ENCODE data around the gene PCDH7. TPM values are rescaled to one million over a fixed set of nuclear protein-coding genes. Genes with fewer than 3 reads are reported as not detected.

PCDH7 gene
- total RNA-seq, 1 donor from 2014 or later, result 4.7 TPM

DNA sequence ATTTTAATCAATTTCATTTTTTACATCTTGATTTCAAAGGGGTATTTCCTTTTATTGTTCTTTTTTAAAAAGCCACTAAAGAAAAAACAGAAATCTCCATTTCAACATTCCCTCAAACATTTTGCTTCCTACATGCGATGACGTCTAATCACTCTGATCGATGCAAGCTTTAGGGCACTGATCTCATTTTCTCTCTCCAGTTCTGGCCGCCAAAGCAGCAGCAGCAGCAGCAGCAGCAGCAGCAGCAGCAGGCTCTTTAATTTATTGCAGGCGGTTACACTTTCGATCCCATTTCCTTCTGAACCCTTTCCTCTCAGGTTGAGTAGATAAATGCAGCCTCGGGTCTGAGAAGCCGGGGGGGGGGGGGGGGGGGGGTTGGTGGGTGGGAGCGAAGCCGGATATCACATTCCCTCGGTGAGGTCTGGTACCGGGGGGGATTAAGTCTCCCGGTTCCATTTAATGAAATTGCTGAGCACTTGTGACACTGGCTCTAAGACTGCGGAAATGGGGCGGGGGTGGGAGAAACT is 3.4 kb upstream of the PCDH7 start:
- DNase-seq (no peak), ATAC-seq (no peak)
- TF ChIP-seq, protein P1, sequence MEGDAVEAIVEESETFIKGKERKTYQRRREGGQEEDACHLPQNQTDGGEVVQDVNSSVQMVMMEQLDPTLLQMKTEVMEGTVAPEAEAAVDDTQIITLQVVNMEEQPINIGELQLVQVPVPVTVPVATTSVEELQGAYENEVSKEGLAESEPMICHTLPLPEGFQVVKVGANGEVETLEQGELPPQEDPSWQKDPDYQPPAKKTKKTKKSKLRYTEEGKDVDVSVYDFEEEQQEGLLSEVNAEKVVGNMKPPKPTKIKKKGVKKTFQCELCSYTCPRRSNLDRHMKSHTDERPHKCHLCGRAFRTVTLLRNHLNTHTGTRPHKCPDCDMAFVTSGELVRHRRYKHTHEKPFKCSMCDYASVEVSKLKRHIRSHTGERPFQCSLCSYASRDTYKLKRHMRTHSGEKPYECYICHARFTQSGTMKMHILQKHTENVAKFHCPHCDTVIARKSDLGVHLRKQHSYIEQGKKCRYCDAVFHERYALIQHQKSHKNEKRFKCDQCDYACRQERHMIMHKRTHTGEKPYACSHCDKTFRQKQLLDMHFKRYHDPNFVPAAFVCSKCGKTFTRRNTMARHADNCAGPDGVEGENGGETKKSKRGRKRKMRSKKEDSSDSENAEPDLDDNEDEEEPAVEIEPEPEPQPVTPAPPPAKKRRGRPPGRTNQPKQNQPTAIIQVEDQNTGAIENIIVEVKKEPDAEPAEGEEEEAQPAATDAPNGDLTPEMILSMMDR (IDR thresholded peaks at IDR 0.05), result no peak
- no peak overlapping the region for H3K27ac ChIP-seq
- H3K27me3 ChIP-seq (ENCODE audit: low read depth), result peaks cover 41% of the 10 kb centered on the region
- H3K9me3 ChIP-seq, result no peaks in the 10 kb centered on the region
- H3K36me3 ChIP-seq, result no peaks in the 10 kb centered on the region
- intact Hi-C loops (cut with DNase I), result no loop called here
- peaks cover 46% of the 10 kb centered on the region for H3K4me1 ChIP-seq
- peak overlapping the region; percentile 60 for H3K4me3 ChIP-seq

GRCh38 chr4:30717208-30718020 is 2.8 kb upstream of the PCDH7 start:
- TF ChIP-seq, protein P1 (IDR thresholded peaks at IDR 0.05), result no peak
- Histone ChIP-seq H3K27me3 (ENCODE audit: low read depth) (peaks cover 47% of the 10 kb centered on the region), H3K36me3 (no peaks in the 10 kb centered on the region), H3K27ac (no peak overlapping the region), H3K9me3 (no peaks in the 10 kb centered on the region), H3K4me3 (peak overlapping the region; percentile 60), H3K4me1 (peaks cover 46% of the 10 kb centered on the region)
- intact Hi-C loops (cut with DNase I), result no loop called here
- DNase-seq (peak; percentile 51), ATAC-seq (peak; percentile 60 to 67)

GRCh38 chr4:30718021-30718542 is 2.1 kb upstream of the PCDH7 start:
- peak overlapping the region; percentile 60 for H3K4me3 ChIP-seq
- H3K4me1 ChIP-seq, result peaks cover 46% of the 10 kb centered on the region
- intact Hi-C loops (cut with DNase I), result no loop called here

DNA sequence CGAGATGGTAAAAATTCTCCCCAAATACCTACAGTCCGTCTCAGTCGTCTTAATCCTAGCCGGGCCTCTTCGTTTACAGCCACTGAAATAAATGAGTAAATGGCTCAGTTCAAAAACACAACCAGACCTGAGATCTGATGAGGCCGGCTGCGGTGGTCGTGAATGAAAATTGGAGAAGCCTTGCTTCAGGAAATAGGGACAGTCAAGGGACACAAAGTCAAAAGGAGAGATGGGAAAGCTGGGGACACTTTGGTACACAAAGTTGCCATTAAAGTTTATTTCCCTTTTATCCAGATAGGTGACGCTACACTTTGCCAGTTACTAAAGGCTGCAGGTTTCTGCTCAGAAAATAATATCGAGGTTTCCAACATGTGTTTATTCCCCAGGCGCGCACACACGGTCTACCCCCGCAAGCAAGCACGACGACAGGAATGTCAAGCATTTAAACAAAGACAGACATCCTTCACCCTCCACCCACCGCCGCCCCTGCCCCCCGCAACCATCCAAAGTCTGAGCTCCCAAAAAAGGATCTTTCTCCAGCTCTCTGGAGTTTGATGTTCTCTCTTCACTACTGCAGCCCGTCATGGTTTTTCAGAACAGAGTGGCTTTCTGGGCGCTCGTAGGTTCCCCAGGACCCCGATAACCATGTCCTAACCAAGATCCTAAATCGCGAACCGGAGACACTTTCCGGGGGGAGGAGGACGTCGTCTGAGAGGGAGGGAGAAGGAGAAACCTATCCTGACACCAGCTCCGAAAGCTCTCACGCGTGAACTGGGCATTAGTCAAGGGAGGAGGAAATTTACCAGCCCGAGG is 1.3 kb upstream of the PCDH7 start:
- intact Hi-C loops (cut with DNase I), result no loop called here
- Histone ChIP-seq H3K27ac (no peak overlapping the region), H3K4me3 (peak overlapping the region; percentile 60), H3K27me3 (ENCODE audit: low read depth) (peaks cover 61% of the 10 kb centered on the region), H3K36me3 (no peaks in the 10 kb centered on the region), H3K4me1 (peaks cover 46% of the 10 kb centered on the region), H3K9me3 (no peaks in the 10 kb centered on the region)
- no peak for ATAC-seq
- no peak for DNase-seq
- TF ChIP-seq, protein P1 (IDR thresholded peaks at IDR 0.05), result no peak

More at GRCh38 chr4:30718021-30718542, 2.1 kb upstream of the PCDH7 start:
- peak in 1 of 2 donors; percentile 13 for ATAC-seq
- TF ChIP-seq, protein P1 (IDR thresholded peaks at IDR 0.05), result no peak
- H3K36me3 ChIP-seq, result no peaks in the 10 kb centered on the region
- DNase-seq, result no peak
- H3K9me3 ChIP-seq, result no peaks in the 10 kb centered on the region
- H3K27me3 ChIP-seq (ENCODE audit: low read depth), result peaks cover 53% of the 10 kb centered on the region
- H3K27ac ChIP-seq, result no peak overlapping the region

DNA sequence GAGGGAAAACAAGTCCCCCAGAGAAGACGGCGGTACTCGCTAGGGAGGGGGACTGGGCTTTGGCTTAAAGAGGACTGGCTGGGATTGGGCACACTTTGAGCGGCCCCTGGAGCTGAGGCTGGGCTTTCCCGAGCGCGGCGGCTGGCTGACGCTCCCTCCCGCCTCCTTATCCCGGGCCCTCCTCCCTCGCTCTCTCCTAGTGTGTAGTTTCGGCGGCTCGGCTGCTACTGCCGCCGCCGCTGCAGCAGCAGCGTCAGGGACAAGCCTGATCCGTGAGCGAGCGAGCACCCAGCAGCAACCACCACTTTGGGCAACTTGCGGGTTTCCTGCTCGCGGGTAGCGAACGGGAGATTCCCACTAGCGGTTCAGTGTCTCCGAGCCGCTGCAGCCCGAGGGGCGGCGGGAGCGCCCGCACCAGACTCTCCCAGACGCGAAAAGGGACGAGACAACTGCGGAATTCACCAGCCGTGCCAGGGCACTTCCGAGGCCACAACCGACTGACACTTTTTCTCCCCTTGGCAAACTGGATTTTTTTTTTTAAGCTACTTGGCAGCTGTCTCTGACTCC is 632 bp upstream of the PCDH7 start:
- DNase-seq (no peak), ATAC-seq (peak; percentile 42 to 54)
- peaks cover 63% of the 10 kb centered on the region for H3K27me3 ChIP-seq (ENCODE audit: low read depth)
- peak overlapping the region; percentile 60 for H3K4me3 ChIP-seq
- H3K9me3 ChIP-seq, result no peaks in the 10 kb centered on the region
- peaks cover 46% of the 10 kb centered on the region for H3K4me1 ChIP-seq
- no peak overlapping the region for H3K27ac ChIP-seq
- no peaks in the 10 kb centered on the region for H3K36me3 ChIP-seq
- TF ChIP-seq, protein P1 (IDR thresholded peaks at IDR 0.05), result no peak
- intact Hi-C loops (cut with DNase I), result no loop called here

Measured in lower lobe of right lung (tissue), 2 donors.